HCT116 (cell line): ENCODE data around the gene PDE10A. TPM values are rescaled to one million over a fixed set of nuclear protein-coding genes. Genes with fewer than 3 reads are reported as not detected.

Source experiments
- ATAC-seq: fragments of 200-7000 bp; cut with Tn5 transposase; 2 replicates; pipeline ENCODE4 v1.9.1; 2020; ENCODE audit warnings: mild to moderate bottlenecking, moderate library complexity
- BruUV-seq: library from RNA; stranded (reverse); fragments of 400-500 nt; replicated peaks from 2 replicates; lab custom pipeline; 2021; lab: Mats Ljungman, UMichigan
- CTCF ChIA-PET: fragments of 300-600 bp; sonication (Branson Sonifier 250); formaldehyde crosslinking; loops from one replicate; lab custom pipeline; 2021; ENCODE audit warnings: antibody characterized with exemption; lab: Charles Lee
- POLR2A ChIA-PET: fragments of 300-600, 350-600 bp; sonication (Branson Sonifier 250); formaldehyde crosslinking; loops from one replicate; lab custom pipeline; 2021; ENCODE audit warnings: antibody characterized with exemption; lab: Charles Lee
- RAD21 ChIA-PET, 2 experiments: fragments of 300-600 bp; sonication (Branson Sonifier 250); formaldehyde crosslinking; loops; one replicate each; lab custom pipeline; 2023; ENCODE audit warnings: low total read pairs in 2 of 2; ENCODE audit not compliant: uncharacterized antibody in 2 of 2, unreplicated experiment in 2 of 2, low non-redundant PET in 1 of 2; lab: Charles Lee
- DNase-seq: peaks from one replicate; pipeline ENCODE4 v3.0.0-alpha.2; 2010; ENCODE audit warnings: low read depth, low spot score
- H2AFZ ChIP-seq: fragments of 200-600 bp; shearing (Covaris generic), sonication (generic); 2 replicates; pipeline ENCODE4 v1.6.1; 2017; ENCODE audit warnings: low read depth, mixed run types, mixed read lengths, antibody characterized with exemption, low read length; ENCODE audit not compliant: poor library complexity, severe bottlenecking
- H3K27ac ChIP-seq: 2 replicates; pipeline ENCODE4 v1.5.1; 2012; ENCODE audit warnings: low read depth, low read length
- H3K27me3 ChIP-seq: fragments of 200-600 bp; sonication (generic); 2 replicates; pipeline ENCODE4 v1.6.1; 2016; ENCODE audit warnings: mixed run types, low read length, mixed read lengths; ENCODE audit not compliant: insufficient read depth
- H3K36me3 ChIP-seq, 2 experiments: fragments of 200-500 bp in 1 of 2; fragments of 200-600 bp in 1 of 2; sonication (Bioruptor generic) in 1 of 2; sonication (generic) in 1 of 2; 2 replicates each; pipeline versions ENCODE4 v1.5.1 to v1.6.1; 2014 to 2016; ENCODE audit warnings: low read length in 2 of 2, inconsistent platforms in 1 of 2, mixed read lengths in 1 of 2, mixed run types in 1 of 2; ENCODE audit not compliant: insufficient read depth in 2 of 2, control insufficient read depth in 1 of 2
- H3K4me1 ChIP-seq, 2 experiments: fragments of 200-600 bp in 1 of 2; sonication (generic) in 1 of 2; 2 replicates each; pipeline versions ENCODE4 v1.5.1 to v1.6.1; 2012 to 2017; ENCODE audit warnings: low read length in 2 of 2, inconsistent platforms in 1 of 2, mild to moderate bottlenecking in 1 of 2, mixed read lengths in 1 of 2, mixed run types in 1 of 2, moderate library complexity in 1 of 2; ENCODE audit not compliant: insufficient read depth in 2 of 2, control insufficient read depth in 1 of 2
- H3K4me2 ChIP-seq: fragments of 200-600 bp; sonication (generic); 2 replicates; pipeline ENCODE4 v1.6.1; 2017; ENCODE audit warnings: mixed run types, low read length, mixed read lengths
- H3K4me3 ChIP-seq, 2 experiments: fragments of 200-600 bp in 1 of 2; sonication (generic) in 1 of 2; replicated peaks in 1 of 2; 2 replicates each; pipeline ENCODE4 v1.5.1; 2011 to 2016; ENCODE audit warnings: low read length in 2 of 2, control low read depth in 1 of 2, low read depth in 1 of 2, mild to moderate bottlenecking in 1 of 2, mixed read lengths in 1 of 2, mixed run types in 1 of 2
- H3K79me2 ChIP-seq: fragments of 200-600 bp; sonication (generic); 2 replicates; pipeline ENCODE4 v1.6.1; 2017; ENCODE audit warnings: mild to moderate bottlenecking, mixed run types, low read length, moderate library complexity, mixed read lengths; ENCODE audit not compliant: insufficient read depth
- H3K9ac ChIP-seq: fragments of 200-600 bp; sonication (generic); 2 replicates; pipeline ENCODE4 v1.6.1; 2016; ENCODE audit warnings: low read length, mixed read lengths
- H3K9me2 ChIP-seq: fragments of 200-600 bp; sonication (generic), shearing (Covaris generic); 2 replicates; pipeline ENCODE4 v1.6.1; 2017; ENCODE audit warnings: mixed run types, mild to moderate bottlenecking, moderate library complexity; ENCODE audit not compliant: insufficient read depth
- H3K9me3 ChIP-seq, 2 experiments: fragments of 200-500 bp in 1 of 2; fragments of 200-600 bp in 1 of 2; sonication (Bioruptor generic) in 1 of 2; sonication (generic) in 1 of 2; 2 replicates each; pipeline ENCODE4 v1.6.1; 2014 to 2017; ENCODE audit warnings: low read length in 2 of 2, mixed read lengths in 2 of 2, inconsistent platforms in 1 of 2, low read depth in 1 of 2, mild to moderate bottlenecking in 1 of 2, mixed run types in 1 of 2, moderate library complexity in 1 of 2; ENCODE audit not compliant: control insufficient read depth in 1 of 2, insufficient read depth in 1 of 2
- H4K20me1 ChIP-seq: fragments of 200-600 bp; sonication (generic), shearing (Covaris generic); 2 replicates; pipeline ENCODE4 v1.6.1; 2017; ENCODE audit warnings: mixed run types, mild to moderate bottlenecking, moderate library complexity; ENCODE audit not compliant: insufficient read depth
- EZH2 ChIP-seq: fragments of 200-600 bp; sonication (generic); IDR thresholded peaks from 2 replicates; pipeline ENCODE4 v1.6.1; 2017; ENCODE audit warnings: antibody characterized with exemption, mixed run types
- FOSL1 ChIP-seq: IDR thresholded peaks from 2 replicates; pipeline ENCODE4 v1.6.1; 2012; ENCODE audit warnings: low read depth
- JUND ChIP-seq: IDR thresholded peaks from 2 replicates; pipeline ENCODE4 v1.6.1; 2012
- MAX ChIP-seq: IDR thresholded peaks from 2 replicates; pipeline ENCODE4 v1.6.1; 2012
- POLR2A ChIP-seq: IDR thresholded peaks from 2 replicates; pipeline ENCODE4 v1.7.0; 2011; ENCODE audit warnings: borderline replicate concordance; ENCODE audit not compliant: insufficient read depth, insufficient read length; ENCODE audit errors: extremely low read depth
- POLR2AphosphoS5 ChIP-seq: IDR thresholded peaks from 2 replicates; pipeline ENCODE4 v1.6.1; 2011; ENCODE audit warnings: mild to moderate bottlenecking, low read depth, low read length, moderate library complexity
- RAD21 ChIP-seq: IDR thresholded peaks from 2 replicates; pipeline ENCODE4 v1.6.1; 2012; ENCODE audit warnings: low read depth, mild to moderate bottlenecking
- TCF7L2 ChIP-seq: IDR thresholded peaks from 2 replicates; pipeline ENCODE4 v1.7.0; 2011; ENCODE audit warnings: borderline replicate concordance, inconsistent platforms; ENCODE audit not compliant: insufficient read depth, insufficient read length; ENCODE audit errors: extremely low read depth
- YY1 ChIP-seq: IDR thresholded peaks from 2 replicates; pipeline ENCODE4 v1.6.1; 2011; ENCODE audit warnings: low read length, low read depth, moderate library complexity, mild to moderate bottlenecking; ENCODE audit not compliant: insufficient replicate concordance; ENCODE audit errors: extremely low read depth
- ZFX ChIP-seq: fragments of 450-650 bp; IDR thresholded peaks from 2 replicates; pipeline ENCODE4 v1.6.1; 2017
- intact Hi-C: fragments of 100-400 bp; cut with micrococcal nuclease; formaldehyde crosslinking; loops from 2 replicates; pipeline ENCODE4 v1.10.0; 2022
- total RNA-seq: library from RNA; stranded (reverse); gene quantifications from one replicate; pipeline ENCODE4 v1.2.1, GENCODE V29; 2021; ENCODE audit not compliant: unreplicated experiment
- TF ChIP-seq, protein P1 (sequence below): IDR thresholded peaks from 2 replicates; pipeline ENCODE4 v1.6.1; 2011; ENCODE audit warnings: mild to moderate bottlenecking, low read length, moderate library complexity; ENCODE audit not compliant: insufficient replicate concordance; ENCODE audit errors: extremely low read depth

The PDE10A gene
- total RNA-seq, 1 experiment from 2014 or later: 0.37 TPM

DNA sequence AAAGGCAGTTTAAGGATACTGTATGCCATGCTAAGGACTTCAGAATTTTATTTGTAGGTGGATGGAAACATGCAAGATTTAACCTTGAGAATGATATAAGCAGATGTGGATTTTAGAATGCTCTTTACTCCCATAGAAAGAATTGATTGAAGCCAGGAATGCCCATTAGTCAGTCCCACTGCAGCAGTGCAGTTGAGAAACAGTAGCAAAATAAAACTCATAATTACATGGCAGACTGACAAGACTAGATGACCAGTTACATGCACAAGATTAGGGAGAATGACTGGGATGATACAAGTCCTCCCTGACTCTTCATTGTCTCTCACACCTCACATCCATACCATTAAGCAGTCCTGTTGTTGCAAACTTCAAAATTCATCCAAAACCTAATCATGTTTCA, 83.9 kb downstream of the PDE10A start:
- intact Hi-C loops: no loop called here
- Histone ChIP-seq H3K79me2 (no peaks in the 10 kb centered on the region), H4K20me1 (no peaks in the 10 kb centered on the region), H3K27ac (no peak overlapping the region), H3K4me2 (no peak overlapping the region), H3K36me3 (no peaks in the 10 kb centered on the region), H3K4me1 (peaks cover 10 to 19% of the 10 kb centered on the region in 2 experiments), H3K27me3 (no peaks in the 10 kb centered on the region), H2AFZ (no peak overlapping the region)
- no peak for DNase-seq
- RAD21 ChIA-PET: no interaction called here
- no TSS peak for BruUV-seq
- TF ChIP-seq YY1 (no peak), MAX (no peak), POLR2A (no peak), ZFX (no peak)
- TF ChIP-seq, all 23 proteins: peak for 0
- ChIA-PET CTCF (no interaction called here), POLR2A (no interaction called here)
- no peak for ATAC-seq
- Histone ChIP-seq H3K9me2 (no peaks in the 10 kb centered on the region), H3K4me3 (no peak overlapping the region), H3K9ac (no peak overlapping the region), H3K9me3 (peaks cover 0 to 4% of the 10 kb centered on the region in 2 experiments; a peak in 1 of 4 replicates)

DNA sequence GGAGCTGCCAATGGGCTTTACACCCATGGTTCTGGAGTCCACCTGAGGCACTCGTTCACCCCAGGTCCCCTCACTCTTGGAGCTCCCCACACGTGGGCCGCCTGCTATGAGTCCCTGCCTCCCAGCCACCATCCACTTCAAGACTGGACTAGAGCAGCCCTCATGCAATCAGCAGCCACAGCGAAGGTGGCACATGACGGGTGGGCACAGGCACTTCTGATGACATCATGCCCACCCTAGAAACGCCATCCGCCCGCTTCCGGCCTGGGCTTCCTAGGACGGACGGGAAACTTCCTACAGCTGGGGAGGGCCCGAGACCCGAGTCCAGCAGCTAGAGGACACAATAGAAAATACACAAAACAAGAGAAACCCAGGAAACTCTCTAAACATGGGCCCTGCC, 85.5 kb downstream of the PDE10A start:
- ChIA-PET RAD21 (no interaction called here), CTCF (no interaction called here), POLR2A (no interaction called here)
- H3K79me2 ChIP-seq: no peaks in the 10 kb centered on the region
- H3K4me2 ChIP-seq: no peak overlapping the region
- H2AFZ ChIP-seq: no peak overlapping the region
- no peaks in the 10 kb centered on the region for H3K27me3 ChIP-seq
- H3K9ac ChIP-seq: no peak overlapping the region
- no peak overlapping the region for H3K4me3 ChIP-seq
- H3K9me3 ChIP-seq: peaks cover 0 to 4% of the 10 kb centered on the region in 2 experiments; a peak in 1 of 4 replicates
- no TSS peak for BruUV-seq
- H3K27ac ChIP-seq: no peak overlapping the region
- H3K9me2 ChIP-seq: no peaks in the 10 kb centered on the region
- DNase-seq (no peak), ATAC-seq (no peak)
- TF ChIP-seq FOSL1: no peak
- no peak for TF ChIP-seq JUND
- TF ChIP-seq TCF7L2: no peak
- no peak for TF ChIP-seq RAD21
- TF ChIP-seq POLR2AphosphoS5: no peak
- no peak for TF ChIP-seq EZH2
- TF ChIP-seq, protein P1, sequence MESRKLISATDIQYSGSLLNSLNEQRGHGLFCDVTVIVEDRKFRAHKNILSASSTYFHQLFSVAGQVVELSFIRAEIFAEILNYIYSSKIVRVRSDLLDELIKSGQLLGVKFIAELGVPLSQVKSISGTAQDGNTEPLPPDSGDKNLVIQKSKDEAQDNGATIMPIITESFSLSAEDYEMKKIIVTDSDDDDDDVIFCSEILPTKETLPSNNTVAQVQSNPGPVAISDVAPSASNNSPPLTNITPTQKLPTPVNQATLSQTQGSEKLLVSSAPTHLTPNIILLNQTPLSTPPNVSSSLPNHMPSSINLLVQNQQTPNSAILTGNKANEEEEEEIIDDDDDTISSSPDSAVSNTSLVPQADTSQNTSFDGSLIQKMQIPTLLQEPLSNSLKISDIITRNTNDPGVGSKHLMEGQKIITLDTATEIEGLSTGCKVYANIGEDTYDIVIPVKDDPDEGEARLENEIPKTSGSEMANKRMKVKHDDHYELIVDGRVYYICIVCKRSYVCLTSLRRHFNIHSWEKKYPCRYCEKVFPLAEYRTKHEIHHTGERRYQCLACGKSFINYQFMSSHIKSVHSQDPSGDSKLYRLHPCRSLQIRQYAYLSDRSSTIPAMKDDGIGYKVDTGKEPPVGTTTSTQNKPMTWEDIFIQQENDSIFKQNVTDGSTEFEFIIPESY: no peak
- H4K20me1 ChIP-seq: no peaks in the 10 kb centered on the region
- peaks cover 16 to 30% of the 10 kb centered on the region in 2 experiments for H3K4me1 ChIP-seq
- intact Hi-C loops: no loop called here
- H3K36me3 ChIP-seq: no peaks in the 10 kb centered on the region
